HepG2 (cell line): Measurements from ENCODE around the gene TMEM239. TPM values are rescaled to one million over a fixed set of nuclear protein-coding genes. Genes with fewer than 3 reads are reported as not detected.

Source experiments
- ATAC-seq: fragments of 200-7000 bp; cut with Tn5 transposase; 3 replicates; pipeline ENCODE4 v1.9.1; 2020; ENCODE audit warnings: mild to moderate bottlenecking, moderate library complexity
- BruUV-seq: library from RNA; stranded (reverse); fragments of 400-500 nt; replicated peaks from 2 replicates; lab custom pipeline; 2021; lab: Mats Ljungman, UMichigan
- CTCF ChIA-PET: fragments of 300-600 bp; formaldehyde crosslinking; extraction: SDS; loops from one replicate; lab custom pipeline; 2021; ENCODE audit warnings: low total read pairs, inconsistent platforms, low intra/inter-chr PET ratio; lab: Yijun Ruan, JAX
- POLR2A ChIA-PET: fragments of 350-600 bp; sonication (Branson Sonifier 250); formaldehyde crosslinking; loops from one replicate; lab custom pipeline; 2020; ENCODE audit warnings: antibody characterized with exemption, inconsistent platforms; lab: Yijun Ruan, JAX
- DNase-seq: peaks from one replicate; pipeline ENCODE4 v3.0.0-alpha.2; 2015; ENCODE audit warnings: low spot score
- FAIRE-seq: peaks from 3 replicates; lab custom pipeline; 2011; peaks lifted over from hg19 to GRCh38; lab: Jason Lieb, UNC
- H2AFZ ChIP-seq: one replicate; pipeline ENCODE4 v1.6.1; 2011; ENCODE audit warnings: low read length, inconsistent platforms
- H3K27ac ChIP-seq: fragments of 300-600 bp; 3 replicates; pipeline ENCODE4 v1.8.0; 2011; ENCODE audit warnings: mixed run types, mild to moderate bottlenecking, mixed read lengths, low read length, inconsistent platforms; ENCODE audit not compliant: insufficient read depth; ENCODE audit errors: extremely low read length
- H3K27me3 ChIP-seq, 2 experiments: fragments of 200-600 bp in 1 of 2; 2 replicates in 1 of 2; 3 replicates in 1 of 2; pipeline versions ENCODE4 v1.6.0 to v1.8.0; 2011; ENCODE audit warnings: low read length in 2 of 2, mild to moderate bottlenecking in 2 of 2, moderate library complexity in 2 of 2, inconsistent platforms in 1 of 2; ENCODE audit not compliant: insufficient read depth in 2 of 2, control insufficient read depth in 1 of 2
- H3K36me3 ChIP-seq, 2 experiments: fragments of 200-600 bp in 1 of 2; replicated peaks in 1 of 2; 2 replicates in 1 of 2; 3 replicates in 1 of 2; pipeline versions ENCODE4 v1.5.1 to v1.8.0; 2011; ENCODE audit warnings: low read length in 2 of 2, inconsistent platforms in 1 of 2; ENCODE audit not compliant: insufficient read depth in 2 of 2, control insufficient read depth in 1 of 2
- H3K4me1 ChIP-seq: 2 replicates; pipeline ENCODE4 v1.5.1; 2012; ENCODE audit warnings: low read length, inconsistent platforms; ENCODE audit not compliant: insufficient read depth
- H3K4me2 ChIP-seq: 2 replicates; pipeline ENCODE4 v1.6.0; 2011; ENCODE audit warnings: low read depth, low read length, inconsistent platforms
- H3K4me3 ChIP-seq, 3 experiments: fragments of 200-600 bp in 1 of 3; sonication (generic), shearing (Covaris generic) in 1 of 3; replicated peaks in 1 of 3; 2 replicates each; pipeline ENCODE4 v1.5.1; 2011 to 2016; ENCODE audit warnings: low read length in 3 of 3, inconsistent platforms in 2 of 3, low read depth in 2 of 3, mild to moderate bottlenecking in 2 of 3, control low read depth in 1 of 3, mixed read lengths in 1 of 3; ENCODE audit not compliant: insufficient read depth in 1 of 3
- H3K79me2 ChIP-seq: one replicate; pipeline ENCODE4 v1.6.1; 2011; ENCODE audit warnings: low read length, inconsistent platforms; ENCODE audit not compliant: insufficient read depth
- H3K9ac ChIP-seq: 2 replicates; pipeline ENCODE4 v1.6.0; 2011; ENCODE audit warnings: mild to moderate bottlenecking, low read depth, low read length, inconsistent platforms; ENCODE audit not compliant: insufficient read depth
- H3K9me3 ChIP-seq: 2 replicates; pipeline ENCODE4 v1.5.1; 2012; ENCODE audit warnings: mild to moderate bottlenecking, low read length
- H4K20me1 ChIP-seq: 2 replicates; pipeline ENCODE4 v1.6.0; 2011; ENCODE audit warnings: inconsistent platforms, mild to moderate bottlenecking, low read length, moderate library complexity; ENCODE audit not compliant: insufficient read depth
- ATF2 ChIP-seq: sonication (generic); formaldehyde crosslinking; IDR thresholded peaks from 2 replicates; pipeline ENCODE4 v1.4.0; 2020; ENCODE audit warnings: missing genetic modification reagents
- GMEB1 ChIP-seq: sonication (generic); formaldehyde crosslinking; IDR thresholded peaks from 2 replicates; pipeline ENCODE4 v1.5.1; 2020; ENCODE audit warnings: missing genetic modification reagents, mild to moderate bottlenecking, borderline replicate concordance
- RELA ChIP-seq: sonication (generic); formaldehyde crosslinking; IDR thresholded peaks from 2 replicates; pipeline ENCODE4 v1.4.0; 2020; ENCODE audit warnings: missing genetic modification reagents
- SNRNP70 ChIP-seq: fragments of 200-400 bp; formaldehyde crosslinking; IDR thresholded peaks from 2 replicates; pipeline ENCODE4 v1.6.1; 2017; ENCODE audit warnings: mild to moderate bottlenecking, low read depth, low read length, moderate library complexity
- SP1 ChIP-seq, 2 experiments: fragments of 450-650 bp in 1 of 2; sonication (generic) in 1 of 2; formaldehyde crosslinking in 1 of 2; IDR thresholded peaks; 2 replicates each; pipeline versions ENCODE4 v1.4.0 to v1.6.1; 2016 to 2020; ENCODE audit warnings: missing genetic modification reagents in 1 of 2
- ZBTB21 ChIP-seq: sonication (generic); formaldehyde crosslinking; IDR thresholded peaks from 2 replicates; pipeline ENCODE4 v1.4.0; 2020; ENCODE audit warnings: missing genetic modification reagents
- WGBS: methylation state at CpG from one replicate; pipeline ENCODE4 v1.1.6; 2017; ENCODE audit warnings: low lambda C conversion rate; 5-methylcytosine and 5-hydroxymethylcytosine counted together
- in situ Hi-C: cut with HindIII; loops from 2 replicates; pipeline ENCODE4 v1.10.0; 2017; ENCODE audit warnings: low pct_unique_long_range_greater_than_20kb; ENCODE audit not compliant: extremely low pct_ligation_motif_present
- intact Hi-C: fragments of 100-400 bp; cut with micrococcal nuclease; formaldehyde crosslinking; loops from one replicate; pipeline ENCODE4 v1.10.0; 2022; ENCODE audit not compliant: unreplicated experiment
- polyA plus RNA-seq, 8 experiments: library from polyadenylated mRNA; depleted of rRNA in 3 of 8; stranded (reverse) in 7 of 8; unstranded in 1 of 8; fragments of >200 nt; fragmentation: Illumina TruSeq in 4 of 8; extraction: Trizol in 4 of 8; gene quantifications; 2 replicates each; pipeline versions ENCODE4 v1.2.1 to v1.2.3, GENCODE V29; 2011 to 2016; ENCODE audit warnings: low read depth in 4 of 8, missing spikeins in 1 of 8, mixed read lengths in 1 of 8; ENCODE audit not compliant: insufficient read depth in 1 of 8
- total RNA-seq, 5 experiments: library from RNA; depleted of rRNA; stranded (reverse); fragments of >200 nt; fragmentation: Illumina TruSeq; extraction: Trizol; gene quantifications; 2 replicates each; pipeline ENCODE4 v1.2.3, GENCODE V29; 2016; ENCODE audit warnings: low read depth in 1 of 5

The TMEM239 gene
- total and polyA plus RNA-seq, 2 of the 13 experiments (the other 11 are each of a cell fraction or from before 2014, with no cell fraction given), result not detected

GRCh38 chr20:2845607-2846006, 29.4 kb downstream of the TMEM239 start:
- Histone ChIP-seq H3K4me2 (no peak overlapping the region), H3K9me3 (no peaks in the 10 kb centered on the region), H3K27ac (no peak overlapping the region), H3K9ac (no peak overlapping the region), H4K20me1 (no peaks in the 10 kb centered on the region), H3K79me2 (no peaks in the 10 kb centered on the region), H3K4me1 (peaks cover 9% of the 10 kb centered on the region), H3K4me3 (no peak overlapping the region), H2AFZ (no peak overlapping the region), H3K36me3 (no peaks in the 10 kb centered on the region), H3K27me3 (no peaks in the 10 kb centered on the region; a peak in 1 of 5 replicates)
- no peak for TF ChIP-seq SNRNP70
- TF ChIP-seq SP1 (IDR thresholded peaks at IDR 0.05), result no peak
- TF ChIP-seq SP1 (CRISPR knock-in tag; IDR thresholded peaks at IDR 0.05), result no peak
- no peak for TF ChIP-seq GMEB1
- TF ChIP-seq ATF2 (CRISPR knock-in tag), result no peak
- no peak for TF ChIP-seq ZBTB21 (CRISPR knock-in tag)
- TF ChIP-seq RELA (CRISPR knock-in tag), result no peak
- no peak for DNase-seq
- FAIRE-seq, result no peak
- ChIA-PET POLR2A (no interaction called here), CTCF (no interaction called here)
- ATAC-seq, result no peak
- in situ Hi-C loops (loop anchor here (10.0 kb wide), 1 partner anchor 91 kb away; no protein-coding TSS in a partner anchor), intact Hi-C loops (no loop called here)
- WGBS, result 82% methylated on average over 2 of the region's 2 CpGs
- no TSS peak for BruUV-seq
